Raji (cell line): ENCODE measurements around the gene NR1H4.

ENCODE experiments used
- POLR2A ChIP-seq: IDR thresholded peaks from 2 replicates; pipeline ENCODE4 v1.6.1; 2011; ENCODE audit warnings: low read depth, low read length, control low read depth; ENCODE audit not compliant: insufficient read depth

The NR1H4 gene

DNA sequence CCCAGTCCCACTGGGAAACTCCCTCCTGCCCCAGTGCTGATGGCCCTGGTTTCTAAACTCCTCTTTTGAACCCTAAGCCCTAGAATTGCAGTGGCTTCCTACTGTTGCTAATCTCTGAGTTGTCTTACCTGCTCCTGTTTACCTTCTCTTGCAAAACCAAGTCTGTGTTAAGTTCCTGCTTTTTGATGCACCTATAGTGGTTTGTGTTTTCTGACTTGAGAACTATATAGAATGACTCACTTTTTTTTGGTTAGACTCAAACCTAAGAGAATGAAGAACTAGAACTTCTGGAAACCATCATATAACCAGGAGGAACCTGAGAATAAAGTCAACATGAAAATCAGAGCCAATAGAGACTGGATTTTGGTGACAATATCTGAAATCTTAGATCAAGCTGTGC is 94.3 kb downstream of the NR1H4 start:
- TF ChIP-seq POLR2A, result no peak

DNA sequence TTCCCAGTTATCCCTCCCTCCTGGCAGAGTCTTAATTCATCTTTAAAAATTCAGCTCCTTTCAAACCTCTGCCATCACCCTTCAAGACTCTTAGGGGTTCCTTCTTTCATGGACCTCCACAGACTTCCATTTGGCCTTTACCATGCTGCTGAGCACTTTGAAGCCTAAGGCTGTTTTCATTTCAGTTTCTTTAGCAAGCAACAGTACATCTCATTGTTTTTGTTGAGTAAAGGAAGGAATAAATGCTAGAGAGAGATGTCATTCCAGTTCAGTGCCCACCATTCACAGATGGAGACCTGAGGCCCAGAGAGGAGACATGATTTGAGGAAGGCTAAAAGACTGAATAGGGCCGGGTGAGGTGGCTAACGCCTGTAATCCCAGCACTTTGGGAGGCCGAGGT is 98.5 kb downstream of the NR1H4 start:
- no peak for TF ChIP-seq POLR2A

DNA sequence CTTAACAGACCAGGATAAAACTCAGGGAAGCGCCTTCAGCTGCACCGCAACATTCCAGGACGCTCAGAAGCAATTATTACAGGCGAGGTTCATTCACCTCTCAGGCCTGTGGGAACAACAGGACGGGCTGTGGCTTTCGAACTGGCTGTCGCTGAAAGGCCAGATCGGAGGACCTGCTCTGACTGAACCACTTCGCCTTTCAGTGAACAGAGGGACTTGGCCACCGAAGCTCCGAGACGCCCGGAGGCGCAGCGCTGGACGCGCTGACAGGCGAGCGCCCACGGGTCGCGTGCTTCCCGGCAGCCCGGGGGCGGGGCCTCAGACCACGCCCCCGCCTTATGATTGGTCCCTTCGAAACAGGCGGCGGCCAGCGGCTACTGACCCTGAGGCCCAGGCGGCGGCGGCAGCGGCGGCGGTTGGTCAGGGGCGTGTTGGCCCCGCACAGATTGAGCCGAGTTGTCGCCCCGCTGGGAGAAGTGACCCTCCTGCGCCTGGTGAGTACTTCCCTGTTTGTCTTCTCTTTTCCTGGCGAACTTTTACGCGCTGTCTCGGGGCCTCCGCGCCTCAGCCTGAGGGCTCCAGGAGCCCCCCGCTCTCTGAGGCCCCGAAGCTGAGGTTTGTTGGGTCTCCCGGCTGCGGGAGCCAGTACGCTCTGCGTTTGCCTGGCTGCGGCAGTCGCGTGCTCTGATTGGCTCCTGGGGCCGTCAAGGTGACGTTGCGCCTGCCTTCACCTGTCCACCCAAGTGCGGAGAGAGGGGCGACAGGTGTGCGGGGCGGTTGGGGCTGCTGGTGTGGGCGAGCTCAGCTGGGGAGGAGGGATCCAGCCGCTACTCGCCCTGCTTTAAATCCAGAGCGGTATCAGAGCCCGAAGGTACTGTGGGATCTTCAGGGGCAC is 99.9 kb downstream of the NR1H4 start, which contains the start of gene GAS2L3:
TSS of gene GAS2L3 (plus strand) at position 393 of the 895 bp plus-strand sequence. CDS start 21,221 bp downstream, outside the sequence.
- TF ChIP-seq POLR2A, result no peak

DNA sequence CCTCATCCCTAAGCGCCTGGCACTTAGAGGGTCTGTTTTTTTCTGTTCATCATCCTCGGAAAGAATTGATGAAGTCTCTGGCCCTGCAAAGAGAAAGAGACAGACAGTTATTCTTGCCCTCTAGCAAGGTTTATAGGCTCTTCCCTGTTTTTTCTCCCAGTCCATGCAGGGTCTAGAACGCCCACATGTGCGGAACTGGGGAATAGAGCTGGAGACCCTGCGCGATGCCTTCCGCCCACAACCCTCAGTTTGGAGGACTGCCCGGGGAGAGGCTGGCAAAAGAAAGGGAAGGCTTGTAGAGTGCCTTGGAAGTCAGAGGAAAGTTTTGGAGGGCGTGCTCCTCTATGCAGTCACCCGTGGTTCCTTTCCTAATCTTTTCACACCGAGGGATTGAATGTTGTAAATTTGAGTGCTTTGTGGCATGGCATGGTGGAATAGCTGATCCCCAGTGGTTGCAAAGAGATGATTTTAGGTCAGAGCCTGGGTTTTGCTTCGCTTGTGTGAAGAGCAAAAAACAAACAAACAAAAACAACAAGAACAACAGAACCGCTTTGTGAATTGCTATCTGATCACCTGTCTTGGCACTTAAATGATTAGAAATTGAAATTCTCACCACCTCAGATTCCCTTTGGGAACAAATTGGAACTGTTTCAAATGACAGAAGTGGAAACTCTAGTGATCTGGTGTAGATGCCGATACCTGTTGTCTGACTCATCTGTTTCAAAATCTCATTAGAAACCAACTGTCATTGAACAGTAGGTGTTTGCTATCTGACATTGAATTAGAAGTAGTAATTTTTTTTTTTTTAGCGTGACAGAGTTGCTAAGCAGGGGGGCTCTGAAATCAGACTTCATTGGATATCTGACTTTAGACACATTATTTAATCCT is 100.8 kb downstream of the NR1H4 start:
- no peak for TF ChIP-seq POLR2A

DNA sequence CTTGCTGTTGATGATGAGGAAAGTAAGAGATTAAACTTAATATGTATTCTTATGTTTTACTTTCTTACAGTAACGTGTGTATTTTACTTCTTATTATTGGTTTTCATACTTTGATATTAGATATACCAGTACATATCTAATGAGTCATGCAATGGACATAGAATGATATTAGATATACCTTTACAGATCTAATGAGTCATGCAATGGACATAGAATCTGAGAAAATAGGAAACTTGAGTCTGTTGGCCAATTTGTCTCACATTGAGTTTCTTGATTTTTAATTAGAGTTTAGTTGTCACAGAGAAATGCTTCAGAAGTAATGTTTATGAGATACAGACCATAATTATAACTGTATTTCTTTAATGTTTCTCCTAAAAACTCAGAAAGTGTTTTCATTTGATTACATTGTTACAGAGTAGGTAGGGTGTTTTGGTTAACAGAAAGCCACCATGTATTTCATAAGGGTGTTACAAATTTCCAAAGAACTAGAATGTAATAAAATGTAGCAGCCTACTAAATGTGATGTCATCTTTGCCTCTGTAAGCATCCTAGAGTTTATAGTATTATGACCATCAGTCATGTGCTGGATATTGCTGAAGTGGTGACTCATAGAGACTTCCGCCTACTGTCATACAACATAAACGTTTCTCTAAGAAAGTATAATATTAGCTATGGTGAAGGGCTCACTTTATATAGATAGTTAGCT is 102.8 kb downstream of the NR1H4 start:
- TF ChIP-seq POLR2A, result no peak

DNA sequence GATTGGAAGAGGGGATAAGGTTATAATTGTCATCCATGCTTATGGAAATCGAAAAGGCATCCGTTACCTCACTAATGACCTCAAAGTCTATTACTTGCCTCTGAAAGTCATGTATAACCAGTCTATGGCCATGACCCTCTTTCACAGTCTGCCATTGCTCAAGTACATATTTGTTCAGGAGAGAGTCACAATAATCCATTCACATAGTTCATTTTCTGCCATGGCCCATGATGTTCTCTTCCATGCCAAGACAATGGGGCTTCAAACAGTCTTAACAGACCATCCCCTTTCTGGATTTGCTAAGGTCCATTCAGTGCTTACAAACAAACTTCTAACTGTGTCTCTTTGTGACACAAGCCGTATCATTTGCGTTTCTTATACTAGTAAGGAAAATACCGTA is 105.3 kb downstream of the NR1H4 start:
- no peak for TF ChIP-seq POLR2A

DNA sequence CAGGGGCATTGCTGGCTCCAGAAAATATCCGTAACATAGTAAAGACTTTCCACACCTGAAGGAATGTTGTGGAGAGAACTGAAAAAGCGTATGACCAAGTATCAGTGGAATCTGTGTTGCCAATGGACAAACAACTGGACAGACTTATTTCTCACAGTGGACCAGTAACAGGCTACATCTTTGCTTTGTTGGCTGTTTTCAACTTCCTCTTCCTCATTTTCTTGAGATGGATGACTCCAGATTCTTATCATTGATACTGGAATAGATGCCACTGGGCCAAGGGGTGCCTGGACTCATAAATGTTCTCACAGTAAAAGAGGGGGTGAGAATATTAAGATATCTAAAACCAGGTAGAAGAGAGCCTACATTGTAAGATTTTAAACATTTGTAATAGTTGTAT is 106.2 kb downstream of the NR1H4 start:
- no peak for TF ChIP-seq POLR2A

DNA sequence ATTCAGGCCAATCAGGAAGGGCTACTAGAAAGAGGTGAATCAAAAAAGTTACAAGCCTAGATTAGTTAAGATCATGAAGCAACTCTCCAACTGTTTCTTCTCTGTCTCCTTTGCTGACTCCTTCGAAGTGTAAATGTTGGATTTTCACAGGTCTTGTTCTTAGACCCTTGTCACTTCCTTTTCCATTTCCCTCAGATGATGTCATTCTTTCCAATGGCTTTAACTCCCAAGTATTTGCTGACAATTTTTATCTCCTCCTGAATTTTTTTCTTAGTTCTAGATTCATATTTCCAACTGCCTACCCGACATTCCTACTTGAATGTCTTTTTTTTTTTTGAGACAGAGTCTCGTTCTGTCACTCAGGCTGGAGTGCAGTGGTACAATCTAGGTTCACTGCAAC is 110.6 kb downstream of the NR1H4 start:
- TF ChIP-seq POLR2A, result no peak

DNA sequence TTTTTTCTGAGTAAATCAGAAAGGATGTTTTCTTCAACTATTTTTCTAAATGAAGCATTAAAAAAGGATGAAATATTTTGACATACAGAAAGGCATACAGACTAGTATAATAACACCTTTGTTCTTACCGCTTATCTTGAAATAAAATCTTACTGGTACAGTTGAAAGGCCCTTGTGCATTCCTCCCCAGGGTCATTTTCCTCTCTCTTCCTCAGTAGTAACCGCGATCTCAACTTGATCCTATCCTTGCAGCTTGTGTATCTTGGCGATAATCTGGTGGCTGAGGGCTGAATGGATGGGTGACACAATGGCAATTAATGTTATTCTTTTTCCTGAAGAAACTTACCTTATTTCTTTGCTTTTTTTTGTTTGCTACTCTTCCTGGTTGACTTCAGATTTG is 118.3 kb downstream of the NR1H4 start:
- no peak for TF ChIP-seq POLR2A

DNA sequence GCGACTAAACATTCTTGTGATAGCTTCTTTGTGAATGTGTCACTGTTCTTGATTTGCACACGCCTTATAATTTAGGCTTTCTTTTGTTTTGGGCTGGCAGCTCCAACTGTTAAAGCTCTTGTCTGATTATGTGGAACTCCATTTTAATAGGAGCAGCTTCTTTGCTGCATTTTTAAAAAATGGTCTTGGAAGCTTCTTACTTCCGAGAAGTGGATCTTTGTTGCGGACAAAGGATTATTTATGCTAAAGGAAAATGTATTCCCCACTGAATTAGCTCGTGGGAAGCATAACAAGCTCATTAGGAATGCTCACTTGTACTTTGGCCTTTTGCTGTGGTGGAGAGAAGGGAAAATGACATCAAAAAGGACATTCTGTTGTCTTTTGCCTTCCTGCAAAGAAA is 119.8 kb downstream of the NR1H4 start:
- no peak for TF ChIP-seq POLR2A

DNA sequence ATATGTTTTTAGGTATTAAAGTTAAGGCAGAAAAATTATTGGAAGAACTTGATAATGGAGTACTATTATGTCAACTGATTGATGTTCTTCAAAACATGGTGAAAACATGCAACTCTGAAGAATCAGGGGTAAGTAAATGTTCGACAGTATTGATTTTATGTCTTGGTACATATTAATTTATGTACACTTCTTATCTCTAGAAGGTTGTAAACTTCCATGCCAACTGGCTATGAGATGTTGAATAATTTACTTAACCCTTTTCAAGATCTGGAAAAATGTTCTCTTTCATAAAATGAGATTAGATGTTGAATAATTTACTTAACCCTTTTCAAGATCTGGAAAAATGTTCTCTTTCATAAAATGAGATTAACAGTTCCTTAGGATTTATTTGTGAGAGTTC is 128.0 kb downstream of the NR1H4 start:
- TF ChIP-seq POLR2A, result no peak

DNA sequence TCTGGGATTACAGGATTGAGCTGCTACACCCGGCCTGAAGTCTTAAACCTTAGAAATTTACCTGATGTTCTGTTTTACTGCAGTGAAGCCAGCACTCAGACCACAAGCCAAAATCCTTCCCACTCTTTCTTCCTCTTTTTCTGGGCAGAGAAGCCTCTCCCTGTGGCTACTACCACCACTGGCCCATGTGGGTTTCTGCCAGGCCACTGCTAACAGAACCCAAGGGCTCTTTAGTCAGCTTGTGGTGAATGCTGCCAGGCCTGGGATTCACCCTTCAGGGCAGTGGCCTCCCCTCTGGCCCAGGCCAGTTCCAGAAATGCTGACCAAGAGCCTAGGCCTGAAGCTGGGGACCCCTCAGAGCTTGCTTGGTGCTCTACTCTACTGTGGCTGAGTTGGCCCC is 135.1 kb downstream of the NR1H4 start:
- no peak for TF ChIP-seq POLR2A

DNA sequence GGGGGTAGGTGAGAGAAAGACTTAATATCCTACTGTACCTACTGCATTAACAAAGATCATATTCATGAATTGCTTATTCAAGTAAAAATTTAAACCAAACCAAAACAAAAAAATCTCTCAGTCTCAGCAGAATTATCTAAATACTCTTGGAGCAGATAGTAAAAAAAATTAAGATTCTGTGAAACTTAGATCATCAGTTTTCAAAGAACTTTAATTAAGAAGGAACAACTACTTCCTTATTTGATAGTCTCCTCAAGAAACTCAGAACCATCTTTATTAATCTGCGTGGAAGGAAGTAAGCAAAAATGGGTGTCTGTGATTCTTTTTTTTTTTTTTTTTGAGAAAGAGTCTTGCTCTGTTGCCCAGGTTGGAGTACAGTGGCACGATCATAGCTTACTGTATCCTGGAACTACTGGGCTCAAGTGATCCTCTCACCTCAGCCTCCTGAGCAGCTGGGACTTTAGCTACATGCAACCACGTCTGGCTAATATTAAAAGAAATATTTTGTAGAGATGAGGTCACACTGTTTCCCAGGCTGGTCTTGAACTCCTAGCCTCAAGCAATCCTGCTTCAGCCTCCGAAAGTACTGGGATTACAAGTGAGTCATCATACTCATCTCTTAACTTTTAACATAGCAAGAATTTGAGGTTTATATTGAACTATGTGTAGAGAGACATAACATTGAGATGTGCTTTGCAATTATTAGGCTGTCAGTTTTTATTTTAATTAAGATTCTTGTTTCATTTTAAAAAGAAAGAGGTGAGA is 137.2 kb downstream of the NR1H4 start:
- TF ChIP-seq POLR2A, result no peak

DNA sequence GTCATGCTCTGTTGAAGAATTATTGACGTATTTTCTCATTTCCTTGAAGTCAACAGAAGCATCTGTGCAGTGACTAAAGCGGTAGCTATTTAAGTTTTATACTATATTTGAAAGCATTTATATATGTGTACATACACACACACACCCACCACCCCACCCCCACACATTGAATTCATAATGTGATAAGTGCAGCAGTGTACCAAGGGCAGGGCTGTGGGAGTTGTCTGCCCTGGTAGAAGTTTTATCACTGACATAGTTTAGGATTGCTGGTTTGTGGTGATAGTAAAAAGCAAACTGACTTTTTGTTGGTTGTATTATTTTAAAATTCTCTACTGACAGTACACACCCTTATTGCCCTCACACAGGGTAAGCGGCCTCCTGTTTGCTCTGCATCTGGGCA is 138.9 kb downstream of the NR1H4 start:
- no peak for TF ChIP-seq POLR2A
